GM19468 (cell line): ENCODE measurements around the gene SREBF2.
"Not testable (repeated sequence)": the region's sequence is repeated elsewhere in the genome, so short reads cannot be mapped to it uniquely, and the experiment has no call there.

ENCODE experiments used
- ATAC-seq: cut with Tn5 transposase; IDR thresholded peaks from one replicate; pipeline ENCODE4 v1.9.1; 2021; ENCODE audit warnings: mild to moderate bottlenecking, moderate library complexity, moderate number of reproducible peaks; ENCODE audit not compliant: unreplicated experiment; ENCODE audit errors: extremely low read depth

Gene SREBF2

DNA sequence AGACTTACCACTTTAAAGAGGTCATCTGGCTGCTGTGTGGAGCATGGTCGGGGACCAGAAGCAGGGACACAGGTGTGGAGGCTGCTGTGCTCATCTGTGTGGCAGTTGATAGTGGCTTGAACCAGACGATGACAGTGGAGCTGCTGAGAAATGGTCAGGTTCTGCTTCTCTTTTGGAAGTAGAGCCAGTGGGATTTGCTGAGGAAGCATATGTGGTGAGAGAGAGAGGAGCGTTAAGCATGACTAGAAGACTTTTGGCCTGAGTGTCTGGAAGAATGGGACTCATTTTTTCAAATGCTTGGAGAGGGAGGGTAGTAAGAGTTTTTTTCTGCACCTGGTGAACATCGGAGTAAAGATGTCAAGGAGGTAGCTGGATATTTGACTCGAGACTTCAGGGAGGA, 12.5 kb upstream of the SREBF2 start:
- no peak for ATAC-seq

DNA sequence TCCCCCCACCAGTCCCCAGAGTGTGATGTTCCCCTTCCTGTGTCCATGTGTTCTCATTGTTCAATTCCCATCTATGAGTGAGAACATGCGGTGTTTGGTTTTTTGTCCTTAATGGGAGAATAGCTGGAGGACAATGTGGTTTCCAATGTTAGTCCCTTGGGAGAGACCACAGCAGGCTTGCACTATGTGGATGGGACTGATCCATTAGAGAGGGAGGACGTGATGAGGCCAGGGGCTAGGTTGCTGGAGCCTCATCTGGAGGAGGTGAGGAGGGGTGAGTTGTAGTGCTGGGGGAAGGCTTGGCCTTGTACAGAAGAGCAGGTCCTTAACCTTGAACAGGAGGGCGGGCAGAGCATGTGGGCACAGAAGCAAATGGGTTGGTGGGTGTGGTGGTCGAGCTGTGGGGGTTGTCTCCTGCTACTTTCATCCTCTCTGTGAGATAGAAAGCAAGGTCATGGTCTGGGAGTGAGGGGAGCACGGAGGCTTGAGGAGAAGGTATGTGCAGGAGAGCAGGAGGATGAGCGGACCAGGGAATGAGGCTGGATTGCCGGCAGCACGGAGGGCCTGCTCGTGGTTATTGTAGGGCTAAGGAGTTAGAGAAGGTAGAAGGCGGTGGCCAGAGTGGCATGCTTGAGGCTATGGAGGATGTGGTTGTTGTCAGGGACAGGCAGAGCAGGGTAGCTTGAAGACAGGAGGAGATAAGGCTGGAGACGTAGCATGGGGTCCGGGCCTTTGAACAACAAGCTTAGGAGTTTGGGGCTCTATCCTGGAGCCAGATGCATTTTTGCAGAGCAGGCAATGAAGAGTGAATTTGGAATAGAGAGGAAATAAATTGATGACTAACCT, 11.2 kb upstream of the SREBF2 start:
- ATAC-seq: no peak

DNA sequence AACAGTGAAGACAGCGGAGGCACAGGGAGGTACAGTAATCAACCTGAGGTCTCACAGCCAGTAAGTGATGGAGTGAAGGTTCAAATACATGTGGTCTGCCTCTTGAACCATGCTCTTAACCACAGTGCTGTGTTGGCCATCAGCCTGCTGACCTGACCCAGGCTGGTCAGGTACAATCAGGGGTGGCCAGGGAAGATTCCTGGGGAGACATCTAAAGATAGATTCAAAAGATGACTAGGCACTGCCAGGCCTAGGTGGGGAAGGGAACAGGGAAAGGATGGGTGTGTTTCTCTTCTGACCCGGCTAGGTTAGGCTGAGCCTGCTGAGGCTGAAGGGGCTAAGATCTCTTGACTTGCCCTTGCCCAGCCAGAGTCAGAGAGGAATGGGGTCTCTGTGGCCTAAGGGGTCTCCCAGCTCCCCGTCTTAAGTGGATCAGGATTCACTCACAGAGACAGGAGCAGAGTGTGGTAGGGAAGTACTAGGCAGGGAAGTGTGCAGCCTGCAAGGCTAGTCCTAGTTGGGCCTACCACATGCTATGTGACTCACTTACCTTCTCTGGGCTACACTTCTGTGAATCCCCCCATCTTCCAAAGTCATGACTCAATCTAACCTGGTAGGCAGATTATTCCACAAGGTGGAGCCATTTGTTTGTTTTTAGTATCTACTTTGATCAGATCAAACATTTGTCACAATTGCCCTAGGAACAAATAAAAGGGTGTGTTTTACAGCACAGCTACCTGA, 10.4 kb upstream of the SREBF2 start:
- no peak for ATAC-seq

DNA sequence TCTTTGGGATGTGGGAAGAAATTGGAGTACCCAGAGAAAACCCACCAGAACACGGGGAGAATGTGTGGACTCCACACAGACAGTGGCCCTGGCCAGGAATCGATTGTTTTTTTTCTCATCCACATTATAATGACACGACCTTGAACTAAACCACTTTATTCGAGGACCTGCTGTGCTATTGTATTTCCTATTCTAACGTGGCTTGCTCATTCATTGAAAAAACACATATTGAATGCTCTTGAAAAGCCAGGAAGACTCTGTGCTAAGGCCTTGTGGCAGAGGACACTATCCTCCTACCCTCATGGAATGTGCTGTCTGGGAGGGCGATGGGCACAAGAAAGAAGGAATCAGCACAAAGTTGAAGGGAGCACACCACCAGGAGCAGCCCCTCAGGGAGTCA, 9.1 kb upstream of the SREBF2 start:
- ATAC-seq: no peak

DNA sequence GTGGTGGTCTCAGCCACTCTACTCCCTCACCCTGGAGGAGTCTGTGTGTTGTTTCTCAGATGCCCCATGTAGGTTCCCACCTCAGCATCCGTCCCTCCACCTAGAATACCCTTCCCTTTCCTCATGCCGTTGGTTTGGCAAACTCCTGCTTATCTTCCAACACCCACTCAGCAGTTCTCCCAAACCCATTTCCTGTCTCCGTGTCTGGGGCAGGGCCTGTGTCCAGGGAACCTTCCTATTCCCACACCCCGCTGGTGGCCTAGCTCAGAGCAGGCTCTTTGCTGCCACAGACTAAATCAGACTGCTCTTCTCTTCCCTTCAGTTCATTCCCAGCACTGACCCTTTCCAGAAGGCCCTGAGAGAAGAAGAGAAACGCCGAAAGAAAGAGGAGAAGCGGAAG, 7.5 kb upstream of the SREBF2 start:
- ATAC-seq: no peak

DNA sequence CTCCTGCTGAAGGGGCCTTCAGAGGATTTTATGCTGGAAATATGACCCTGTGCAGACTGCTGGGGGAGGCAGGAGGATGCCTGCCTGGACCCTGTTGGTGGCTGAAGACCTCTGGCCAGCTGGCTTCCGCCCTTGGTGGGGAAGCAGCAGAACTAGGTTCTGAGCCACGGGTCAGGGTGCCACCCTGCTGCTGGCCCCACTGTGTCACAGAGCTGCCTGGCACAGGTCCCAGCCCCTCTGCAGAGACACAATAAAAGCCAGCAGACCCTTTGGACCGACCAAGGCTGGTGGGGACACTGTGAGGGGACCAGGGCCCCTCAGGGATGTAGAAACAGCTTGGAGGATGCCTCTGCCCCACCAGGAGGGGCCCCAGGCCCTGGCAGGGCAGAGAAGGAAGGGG, 6.9 kb upstream of the SREBF2 start:
- no peak for ATAC-seq

DNA sequence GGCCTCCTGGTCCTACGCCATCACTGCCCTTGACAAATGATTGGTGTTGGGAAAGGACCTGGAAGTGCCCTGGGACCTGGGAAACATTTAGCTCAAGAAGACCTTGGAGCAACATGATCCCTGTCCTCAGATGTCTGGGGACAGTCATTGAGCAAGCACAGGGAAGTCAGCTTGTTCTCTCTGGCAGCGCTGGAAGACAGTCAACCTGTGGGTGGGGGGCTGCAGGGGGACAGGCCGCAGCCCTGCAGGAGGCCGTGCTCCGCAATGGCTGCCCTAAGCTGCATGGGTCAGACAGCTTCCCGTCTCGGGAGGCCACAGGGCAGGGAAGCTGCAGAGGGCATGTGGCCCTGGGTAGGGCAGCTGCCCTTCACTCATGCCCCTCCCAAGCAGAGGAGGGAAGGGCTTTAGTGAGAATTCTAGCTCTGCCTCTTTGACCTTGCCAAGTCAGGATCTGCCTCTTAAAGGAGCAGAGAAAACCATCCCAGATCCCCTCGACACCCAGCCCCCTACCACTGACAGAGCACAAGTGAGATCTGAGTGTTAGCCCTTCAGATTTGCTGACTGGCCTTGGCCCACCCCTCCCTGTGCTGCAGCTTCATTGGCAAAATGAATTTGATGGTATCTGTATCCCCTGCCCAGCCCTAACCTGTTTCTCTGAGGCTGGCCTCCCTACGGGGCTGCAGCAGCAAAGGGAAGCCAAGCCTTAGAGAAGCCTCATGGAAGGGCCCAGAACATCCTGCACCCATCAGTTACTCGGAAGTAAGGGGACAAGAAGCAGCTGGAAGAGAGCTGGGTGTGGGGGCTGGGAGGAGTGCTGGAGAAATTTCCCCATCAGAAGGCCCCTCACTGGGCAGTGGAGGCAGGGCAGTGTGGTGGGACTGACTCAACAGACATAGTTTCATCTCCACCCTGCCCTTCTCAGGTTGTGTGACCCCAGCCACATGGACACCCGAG, 6.2 kb upstream of the SREBF2 start:
- no peak for ATAC-seq

DNA sequence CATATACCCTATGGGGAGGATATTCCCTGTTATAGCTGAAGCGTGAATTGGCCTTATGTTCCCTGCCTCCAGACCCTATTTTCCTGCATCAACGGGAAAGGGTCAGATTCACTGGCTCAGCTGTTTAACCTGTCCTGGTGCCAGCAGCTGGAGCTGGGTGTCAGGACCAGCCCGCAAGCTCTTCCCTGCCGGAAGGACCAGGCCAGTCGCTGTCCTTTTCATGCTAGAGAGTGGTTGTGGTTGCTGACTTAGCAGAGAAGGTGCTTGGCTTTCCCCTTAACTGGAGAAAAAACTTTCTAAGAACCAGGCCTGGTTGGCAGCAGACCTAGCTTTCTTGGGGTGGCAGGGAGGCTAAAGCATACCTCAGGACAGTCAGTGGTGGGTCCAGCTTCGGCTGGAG, 5.2 kb upstream of the SREBF2 start:
- ATAC-seq: no peak

DNA sequence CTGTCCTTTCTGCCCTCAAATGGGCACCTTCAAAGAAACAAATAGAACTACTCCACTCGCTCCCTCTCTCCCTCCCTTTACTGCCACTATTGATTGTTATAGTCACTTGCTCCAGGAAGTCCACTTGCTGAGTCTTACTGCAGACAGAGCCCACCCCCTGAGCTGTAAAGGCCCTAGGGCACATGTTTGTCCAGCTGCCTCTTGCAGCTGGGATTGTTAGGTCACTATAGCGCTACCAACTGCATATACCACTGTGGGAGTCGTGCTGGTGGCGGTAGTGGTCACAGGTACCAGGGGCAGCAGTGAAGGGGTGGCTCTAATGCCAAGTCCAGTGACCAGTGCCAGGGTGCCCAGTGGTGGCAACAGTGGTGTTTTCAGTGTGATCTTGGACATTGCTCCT, 4.4 kb upstream of the SREBF2 start:
- ATAC-seq: no peak

DNA sequence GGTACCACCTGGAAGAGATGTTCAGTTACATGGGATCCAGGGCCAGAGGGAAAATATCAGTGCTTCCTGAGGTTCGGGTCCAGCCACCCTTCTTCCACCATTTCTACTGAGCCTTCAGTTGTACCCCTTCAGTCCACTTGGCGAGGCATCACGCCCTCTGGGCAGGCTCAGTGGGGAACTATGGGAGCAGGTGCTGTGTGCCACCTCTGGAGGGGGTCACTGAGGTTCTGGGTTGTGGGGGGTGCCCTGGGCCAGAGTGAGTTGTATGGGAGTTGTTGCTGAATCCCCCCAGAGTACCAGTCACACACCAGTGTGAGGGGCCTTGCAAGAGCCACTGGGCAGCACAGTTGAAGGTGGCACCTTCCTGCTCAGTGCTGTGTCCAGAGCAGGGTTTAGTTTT, 2.7 kb upstream of the SREBF2 start:
- ATAC-seq: no peak

DNA sequence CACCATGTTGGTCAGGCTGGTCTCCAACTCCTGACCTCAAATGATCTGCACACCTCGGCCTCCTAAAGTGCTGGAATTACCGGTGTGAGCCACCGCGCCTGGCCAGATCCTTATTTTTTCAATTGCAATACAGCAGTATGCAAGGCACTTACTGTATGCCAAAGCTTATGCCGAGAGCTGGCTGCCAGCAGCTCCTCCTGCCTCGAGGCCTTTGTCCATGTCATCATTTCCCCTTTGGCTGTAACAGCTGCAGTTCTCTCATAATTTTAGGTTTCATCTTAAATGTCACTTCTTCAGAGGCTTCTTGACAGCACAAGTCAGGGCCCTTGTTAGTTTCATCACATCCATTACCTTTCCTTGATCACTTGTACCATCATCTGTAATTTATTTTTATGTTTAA, 1.5 kb upstream of the SREBF2 start:
- no peak for ATAC-seq

DNA sequence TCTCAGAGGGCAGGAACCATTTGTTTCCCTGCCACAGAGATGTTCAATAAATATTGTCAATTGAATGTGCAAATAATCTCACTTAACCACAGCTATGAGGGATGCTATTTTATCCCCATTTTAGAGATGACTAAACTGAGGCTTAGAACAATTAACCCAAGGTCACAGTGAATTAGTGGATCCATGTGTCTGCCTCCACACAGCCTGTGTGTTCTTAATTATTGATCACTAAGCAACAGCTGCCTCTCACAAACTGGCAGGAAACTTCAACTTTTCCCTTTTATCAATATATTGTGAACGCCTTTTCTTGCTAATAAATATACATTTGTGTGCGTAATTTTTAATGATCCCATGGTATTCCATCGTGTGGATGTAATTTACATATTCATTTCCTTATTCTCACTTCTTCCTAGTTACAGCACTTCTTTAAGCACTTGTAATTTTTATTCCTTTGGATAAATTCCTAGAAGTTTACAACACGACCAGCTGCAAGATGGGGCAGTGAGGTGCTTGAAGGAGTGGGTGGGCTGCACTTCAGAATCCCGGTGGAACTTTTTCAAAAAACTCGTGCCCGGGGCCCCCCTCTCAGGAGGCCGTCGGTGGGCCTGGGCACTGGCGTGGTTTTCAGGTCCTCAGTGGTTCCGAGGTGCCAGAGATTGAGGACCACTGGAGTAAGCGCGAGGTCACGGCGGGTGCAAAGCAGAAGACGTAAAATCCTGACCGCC, 915 bp upstream of the SREBF2 start:
- ATAC-seq: no peak

DNA sequence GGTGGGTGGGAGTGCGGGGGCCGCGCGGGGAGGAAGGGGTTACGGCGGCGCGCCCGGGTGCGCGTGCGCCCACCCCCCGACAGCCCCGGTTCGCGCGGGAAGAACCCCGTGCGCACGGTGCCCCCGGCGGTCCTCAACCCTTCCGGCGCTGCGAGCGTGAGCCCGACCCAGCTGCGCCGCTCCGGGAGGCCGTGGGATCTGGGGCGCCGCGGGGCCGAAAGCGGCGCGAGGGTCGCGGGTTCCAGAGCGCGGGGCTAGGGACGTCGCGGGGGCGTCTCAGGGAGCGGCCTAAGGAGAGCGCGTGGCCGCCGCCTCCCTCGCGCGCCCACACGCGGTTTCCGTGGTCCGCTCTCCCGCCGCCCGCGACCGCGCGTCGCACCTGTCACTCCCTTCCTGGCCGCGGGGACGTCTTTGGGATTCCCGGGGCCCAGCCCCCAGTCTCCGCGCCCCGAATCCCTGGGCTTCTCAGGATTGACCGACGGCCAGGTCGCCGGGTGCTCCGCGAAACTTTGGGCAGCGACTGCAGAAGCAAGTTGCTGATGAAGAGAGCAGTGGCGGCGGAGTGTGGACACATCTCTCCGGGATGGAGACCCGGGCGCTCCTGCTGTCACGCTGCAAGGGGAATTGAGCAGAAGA, 582 bp downstream of the SREBF2 start:
- ATAC-seq: no peak

DNA sequence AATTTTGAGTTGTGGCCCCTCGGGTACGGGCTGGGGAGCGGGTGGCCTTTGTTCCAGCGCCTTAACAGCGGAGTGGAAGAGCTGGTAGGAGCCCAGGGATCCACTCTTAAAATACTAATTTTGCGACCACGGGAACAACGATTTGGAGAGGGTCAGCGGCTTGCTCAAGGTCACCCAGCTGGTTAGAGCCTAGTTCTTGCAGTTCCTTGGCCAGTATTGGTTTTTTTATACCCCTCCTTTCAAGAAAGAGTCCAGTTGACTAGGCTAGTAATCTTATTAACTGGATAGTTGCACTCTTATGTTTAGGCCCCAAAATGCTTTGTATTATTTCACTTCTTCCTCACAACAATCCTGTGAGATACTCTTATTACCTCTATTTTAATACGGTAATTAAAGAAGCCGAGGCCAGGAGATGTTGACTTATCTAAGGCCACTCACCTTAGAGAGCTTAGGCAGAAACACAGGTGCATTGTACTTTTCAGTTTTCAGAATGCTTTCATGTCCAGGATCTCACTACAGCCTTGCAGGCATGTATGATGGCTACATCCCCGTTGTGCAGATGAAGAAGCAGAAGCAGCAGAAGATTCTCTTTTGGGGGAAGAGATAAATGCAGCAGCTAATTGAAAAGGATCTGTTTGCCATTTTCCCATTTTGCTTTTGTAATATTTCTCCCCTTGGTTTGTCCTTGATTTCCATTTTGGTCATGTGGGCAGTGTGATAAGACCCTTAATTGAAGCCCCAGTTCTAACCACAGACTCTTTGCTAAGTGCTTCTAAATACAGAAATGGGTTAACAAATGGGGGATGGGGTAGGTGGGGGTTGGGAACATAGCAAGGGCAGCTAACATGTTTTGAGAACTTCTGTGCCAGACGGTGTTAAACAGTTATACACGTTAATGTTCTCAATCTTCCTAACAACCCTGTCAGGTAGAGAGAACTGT, 1.4 kb downstream of the SREBF2 start:
- no peak for ATAC-seq

DNA sequence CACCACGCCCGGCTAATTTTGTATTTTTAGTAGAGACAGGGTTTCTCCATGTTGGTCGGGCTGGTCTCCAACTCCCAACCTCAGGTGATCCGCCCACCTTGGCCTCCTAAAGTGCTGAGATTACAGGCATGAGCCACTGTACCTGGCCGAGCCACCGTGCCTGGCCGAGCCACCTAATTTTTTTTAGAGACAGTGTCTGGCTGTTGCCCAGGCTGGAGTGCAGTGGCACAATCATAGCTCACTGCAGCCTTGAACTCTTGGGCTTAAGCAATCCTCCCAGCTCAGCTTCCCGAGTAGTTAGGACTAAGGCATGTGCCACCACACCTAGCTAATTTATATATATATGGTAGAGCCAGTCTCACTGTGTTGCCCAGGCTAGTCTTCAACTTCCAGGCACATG, 2.6 kb downstream of the SREBF2 start:
- ATAC-seq: not testable (repeated sequence)

DNA sequence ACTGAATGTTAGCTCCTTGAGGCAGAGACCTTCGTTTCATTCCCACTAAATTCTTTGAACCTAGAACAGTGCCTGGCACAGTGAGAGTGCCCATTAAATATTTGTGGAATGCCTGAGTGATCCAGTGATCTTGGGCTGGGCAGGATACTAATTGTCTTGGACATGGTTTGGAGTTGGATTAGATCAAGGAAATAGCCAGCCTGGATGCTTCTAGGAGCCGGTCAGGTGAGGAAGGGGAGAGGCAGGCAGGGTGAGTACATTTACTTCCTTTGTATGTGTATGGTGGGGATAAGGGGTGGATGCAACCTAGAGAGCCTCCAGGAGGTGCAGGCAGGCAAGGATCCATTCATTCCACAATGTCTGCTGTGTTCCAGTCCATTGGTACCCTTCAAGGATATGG, 3.6 kb downstream of the SREBF2 start:
- ATAC-seq: no peak

DNA sequence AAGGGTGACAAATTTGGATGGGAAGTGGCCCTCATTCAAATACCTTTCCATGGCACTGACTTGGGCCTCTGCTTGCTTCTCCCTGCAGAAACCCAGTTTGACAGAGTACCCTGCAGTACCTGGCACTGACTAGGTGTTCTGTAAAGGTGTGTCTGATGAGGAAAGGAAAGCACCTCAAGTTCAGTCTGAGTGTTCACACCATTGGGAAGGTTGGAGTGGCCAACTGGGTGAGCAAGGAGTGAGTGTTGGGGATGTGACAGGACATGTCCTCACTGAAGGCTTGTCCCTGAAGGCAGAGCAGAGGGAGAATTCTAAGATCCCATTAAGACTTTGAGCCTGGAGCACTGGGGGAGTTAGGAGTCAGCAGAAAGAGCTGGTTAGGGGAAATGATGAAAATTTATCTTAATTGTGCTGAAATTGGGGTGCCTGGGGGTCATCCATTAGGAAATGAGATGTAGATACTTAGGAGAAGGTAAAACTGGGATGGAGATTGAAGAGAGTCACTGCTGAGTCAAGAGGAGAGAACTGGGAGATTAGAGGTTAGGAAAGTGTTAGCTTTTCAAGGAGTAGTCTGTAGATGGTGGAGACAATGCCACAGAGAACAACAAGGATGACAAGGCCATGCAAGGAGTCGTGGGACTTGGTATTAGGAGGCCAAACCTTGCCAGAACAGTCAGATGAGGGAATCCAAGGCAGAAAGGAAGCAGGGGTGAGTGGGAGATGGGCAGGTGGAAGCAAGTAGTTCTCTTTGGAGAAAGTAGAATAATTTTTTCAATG, 6.1 kb downstream of the SREBF2 start:
- ATAC-seq: no peak

DNA sequence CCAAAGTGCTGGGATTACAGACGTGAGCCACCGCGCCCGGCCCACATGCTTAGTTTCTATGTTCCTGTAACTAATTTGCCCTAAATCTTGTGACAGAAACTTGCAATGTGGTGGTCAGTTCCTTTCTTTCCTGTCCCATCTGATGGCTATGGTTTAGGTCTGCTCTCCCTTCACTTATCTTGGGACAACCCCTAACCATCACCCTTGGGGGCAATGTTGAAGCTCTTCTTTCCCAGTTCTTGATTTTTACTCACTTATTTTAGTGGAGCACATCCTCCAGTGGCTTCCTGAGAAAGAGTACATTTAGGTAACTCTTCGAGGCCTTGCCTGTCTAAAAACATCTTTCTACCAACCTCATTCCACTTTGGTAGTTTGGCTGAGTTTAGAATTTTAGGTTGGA, 7.3 kb downstream of the SREBF2 start:
- no peak for ATAC-seq
